IMR-90 (cell line): ENCODE data around the gene NKX6-2. TPM values are rescaled to one million over a fixed set of nuclear protein-coding genes. Genes with fewer than 3 reads are reported as not detected.

Source experiments
- ATAC-seq: fragments of 200-7000 bp; cut with Tn5 transposase; 2 replicates; pipeline ENCODE4 v1.9.1; 2020; ENCODE audit warnings: low read depth, mild to moderate bottlenecking, moderate library complexity
- BruUV-seq: library from RNA; stranded (reverse); fragments of 400-500 nt; replicated peaks from 2 replicates; lab custom pipeline; 2021; lab: Mats Ljungman, UMichigan
- CTCF ChIA-PET: fragments of 300-600 bp; formaldehyde crosslinking; extraction: SDS; loops from one replicate; lab custom pipeline; 2021; ENCODE audit warnings: antibody characterized with exemption; lab: Yijun Ruan, JAX
- POLR2A ChIA-PET: fragments of 300-600 bp; sonication (Branson Sonifier 250); formaldehyde crosslinking; loops from one replicate; lab custom pipeline; 2022; ENCODE audit warnings: antibody characterized with exemption; ENCODE audit not compliant: unreplicated experiment; lab: Charles Lee
- DNase-seq: peaks from one replicate; pipeline ENCODE4 v3.0.0; 2013
- H2AFZ ChIP-seq: replicated peaks from 2 replicates; pipeline ENCODE3; 2013; ENCODE audit warnings: low read length, mild to moderate bottlenecking; ENCODE audit not compliant: poor library complexity
- H2AK5ac ChIP-seq: 2 replicates; pipeline ENCODE4 v1.6.1; 2013; ENCODE audit warnings: low read depth, low read length, inconsistent platforms
- H2AK9ac ChIP-seq: replicated peaks from 2 replicates; pipeline ENCODE3; 2013; ENCODE audit warnings: mild to moderate bottlenecking, low read depth, low read length, moderate library complexity; ENCODE audit not compliant: poor library complexity
- H2BK120ac ChIP-seq: 2 replicates; pipeline ENCODE4 v1.6.1; 2013; ENCODE audit warnings: low read depth, low read length, inconsistent platforms
- H2BK15ac ChIP-seq: 3 replicates; pipeline ENCODE4 v1.6.1; 2013; ENCODE audit warnings: low read depth, low read length, inconsistent platforms
- H2BK20ac ChIP-seq: 2 replicates; pipeline ENCODE4 v1.6.1; 2013; ENCODE audit warnings: low read depth, mild to moderate bottlenecking, inconsistent platforms, low read length, moderate library complexity
- H2BK5ac ChIP-seq: 2 replicates; pipeline ENCODE4 v1.6.1; 2013; ENCODE audit warnings: mild to moderate bottlenecking, low read depth, low read length, inconsistent platforms; ENCODE audit not compliant: poor library complexity, severe bottlenecking
- H3K14ac ChIP-seq: replicated peaks from 2 replicates; pipeline ENCODE4 v1.6.1; 2013; ENCODE audit warnings: low read depth, low read length, inconsistent platforms
- H3K18ac ChIP-seq: 2 replicates; pipeline ENCODE4 v1.6.1; 2013; ENCODE audit warnings: low read depth, low read length, control low read depth
- H3K23ac ChIP-seq: 2 replicates; pipeline ENCODE4 v1.6.1; 2013; ENCODE audit warnings: low read depth, low read length, inconsistent platforms
- H3K27ac ChIP-seq: 2 replicates; pipeline ENCODE4 v1.5.1; 2013; ENCODE audit warnings: mild to moderate bottlenecking, control low read depth, low read length; ENCODE audit not compliant: insufficient read depth
- H3K27me3 ChIP-seq: 2 replicates; pipeline ENCODE4 v1.6.1; 2013; ENCODE audit warnings: low read length; ENCODE audit not compliant: control insufficient read depth, insufficient read depth
- H3K36me3 ChIP-seq: 2 replicates; pipeline ENCODE4 v1.6.1; 2013; ENCODE audit warnings: low read length, mixed read lengths; ENCODE audit not compliant: control insufficient read depth, insufficient read depth
- H3K4ac ChIP-seq: 2 replicates; pipeline ENCODE4 v1.6.1; 2013; ENCODE audit warnings: low read depth, low read length, inconsistent platforms
- H3K4me1 ChIP-seq: 2 replicates; pipeline ENCODE4 v1.6.1; 2013; ENCODE audit warnings: low read length, mixed read lengths; ENCODE audit not compliant: control insufficient read depth, insufficient read depth
- H3K4me2 ChIP-seq: 2 replicates; pipeline ENCODE4 v1.6.1; 2013; ENCODE audit warnings: low read depth, mild to moderate bottlenecking, control low read depth, low read length, moderate library complexity
- H3K4me3 ChIP-seq: 2 replicates; pipeline ENCODE4 v1.5.1; 2013; ENCODE audit warnings: low read depth, mild to moderate bottlenecking, control low read depth, low read length, moderate library complexity; ENCODE audit not compliant: insufficient read depth
- H3K56ac ChIP-seq: 2 replicates; pipeline ENCODE4 v1.6.1; 2013; ENCODE audit warnings: low read length, inconsistent platforms; ENCODE audit not compliant: insufficient read depth; ENCODE audit errors: extremely low read depth
- H3K79me1 ChIP-seq, 2 experiments: 2 replicates each; pipeline ENCODE4 v1.6.1; 2013; ENCODE audit warnings: low read length in 2 of 2, inconsistent platforms in 1 of 2, low read depth in 1 of 2
- H3K9ac ChIP-seq: 2 replicates; pipeline ENCODE4 v1.6.1; 2013; ENCODE audit warnings: low read depth, low read length, control low read depth
- H3K9me1 ChIP-seq: 2 replicates; pipeline ENCODE4 v1.6.1; 2013; ENCODE audit warnings: low read length, inconsistent platforms; ENCODE audit not compliant: insufficient read depth
- H3K9me3 ChIP-seq: 2 replicates; pipeline ENCODE4 v1.6.1; 2013; ENCODE audit warnings: low read length; ENCODE audit not compliant: control insufficient read depth, insufficient read depth
- H4K20me1 ChIP-seq: 2 replicates; pipeline ENCODE4 v1.6.1; 2013; ENCODE audit warnings: low read length, inconsistent platforms; ENCODE audit not compliant: insufficient read depth
- H4K5ac ChIP-seq: 2 replicates; pipeline ENCODE4 v1.6.1; 2013; ENCODE audit warnings: mild to moderate bottlenecking, low read depth, low read length, control low read depth
- H4K8ac ChIP-seq, 2 experiments: 2 replicates each; pipeline ENCODE4 v1.6.1; 2013; ENCODE audit warnings: low read depth in 2 of 2, low read length in 2 of 2, control low read depth in 1 of 2, inconsistent platforms in 1 of 2
- H4K91ac ChIP-seq: 2 replicates; pipeline ENCODE4 v1.6.1; 2013; ENCODE audit warnings: low read depth, low read length, inconsistent platforms; ENCODE audit not compliant: insufficient read depth
- BHLHE40 ChIP-seq: fragments of 150-350 bp; IDR thresholded peaks from 2 replicates; pipeline ENCODE4 v1.6.1; 2016; ENCODE audit warnings: mild to moderate bottlenecking, low read depth, low read length
- CHD1 ChIP-seq: IDR thresholded peaks from 2 replicates; pipeline ENCODE4 v1.6.1; 2012; ENCODE audit warnings: low read depth, low read length, improper control_type of control experiment
- ELK1 ChIP-seq: fragments of 150-350 bp; IDR thresholded peaks from 2 replicates; pipeline ENCODE4 v1.6.1; 2016; ENCODE audit warnings: low read depth, mild to moderate bottlenecking, low read length, moderate library complexity, borderline replicate concordance
- FOS ChIP-seq: fragments of 150-350 bp; IDR thresholded peaks from 2 replicates; pipeline ENCODE4 v1.6.1; 2016; ENCODE audit warnings: low read depth, low read length
- MAFK ChIP-seq: IDR thresholded peaks from 2 replicates; pipeline ENCODE4 v1.6.1; 2012; ENCODE audit warnings: low read depth, low read length, improper control_type of control experiment
- MAZ ChIP-seq: IDR thresholded peaks from 2 replicates; pipeline ENCODE4 v1.6.1; 2012; ENCODE audit warnings: low read depth, mild to moderate bottlenecking, low read length, improper control_type of control experiment, moderate library complexity, borderline replicate concordance
- NFE2L2 ChIP-seq: fragments of 150-350 bp; IDR thresholded peaks from 2 replicates; pipeline ENCODE4 v1.6.1; 2016; ENCODE audit warnings: low read depth, mild to moderate bottlenecking, low read length
- POLR2A ChIP-seq: IDR thresholded peaks from 2 replicates; pipeline ENCODE4 v1.6.1; 2012; ENCODE audit warnings: mild to moderate bottlenecking, low read depth, low read length
- RAD21 ChIP-seq: IDR thresholded peaks from 2 replicates; pipeline ENCODE4 v1.6.1; 2012; ENCODE audit warnings: low read length, improper control_type of control experiment
- RCOR1 ChIP-seq: IDR thresholded peaks from 2 replicates; pipeline ENCODE4 v1.6.1; 2012; ENCODE audit warnings: mild to moderate bottlenecking, low read length, improper control_type of control experiment; ENCODE audit not compliant: insufficient replicate concordance
- RFX5 ChIP-seq: IDR thresholded peaks from 2 replicates; pipeline ENCODE4 v1.8.0; 2012; ENCODE audit warnings: low read depth, mild to moderate bottlenecking, low read length, moderate library complexity
- SMC3 ChIP-seq: fragments of 150-350 bp; IDR thresholded peaks from 2 replicates; pipeline ENCODE4 v1.6.1; 2016; ENCODE audit warnings: low read depth, mild to moderate bottlenecking, antibody characterized with exemption, low read length, moderate library complexity
- USF2 ChIP-seq: fragments of 150-350 bp; IDR thresholded peaks from 2 replicates; pipeline ENCODE4 v1.6.1; 2017; ENCODE audit warnings: mild to moderate bottlenecking, antibody characterized with exemption, low read length, low read depth
- WGBS, 2 experiments: methylation state at CpG; one replicate each; pipeline versions ENCODE4 v1.1.5 to v1.1.7; 2013; ENCODE audit warnings: missing lambda C conversion rate in 2 of 2; ENCODE audit not compliant: insufficient read length in 1 of 2; ENCODE audit errors: extremely low coverage in 2 of 2; 5-methylcytosine and 5-hydroxymethylcytosine counted together
- dilution Hi-C: fragments of 300-500 bp; cut with HindIII; formaldehyde crosslinking; loops from one replicate; pipeline ENCODE4 v1.14.3; 2018; ENCODE audit warnings: low sequenced_read_pairs; ENCODE audit not compliant: unreplicated experiment
- in situ Hi-C: fragments of 300-500 bp; cut with MboI; formaldehyde crosslinking; loops from 3 replicates; pipeline ENCODE4 v1.14.3; 2019; ENCODE audit warnings: low sequenced_read_pairs, inconsistent platforms, mixed read lengths
- intact Hi-C: fragments of 100-400 bp; cut with micrococcal nuclease; formaldehyde crosslinking; loops from 2 replicates; pipeline ENCODE4 v1.10.0; 2022
- polyA plus RNA-seq, 3 experiments: library from polyadenylated mRNA; depleted of rRNA; stranded (reverse); fragments of >200 nt; gene quantifications; 2 replicates each; pipeline ENCODE4 v1.2.3, GENCODE V29; 2012; ENCODE audit warnings: low replicate concordance in 1 of 3
- total RNA-seq: library from RNA; depleted of rRNA; stranded (reverse); fragments of >200 nt; gene quantifications from 2 replicates; pipeline ENCODE4 v1.2.3, GENCODE V29; 2012

Gene NKX6-2
- total and polyA plus RNA-seq, 2 of the 4 experiments (the other 2 are of a cell fraction): not detected

GRCh38 chr10:132776186-132776585 is 9.8 kb downstream of the NKX6-2 start:
- H3K27me3 ChIP-seq: no peaks in the 10 kb centered on the region
- no peaks in the 10 kb centered on the region for H3K79me1 ChIP-seq
- WGBS, 2 experiments: 96% methylated on average over 10 of the region's 18 CpGs; no CpG with 5 or more reads in 1 of the 2 experiments
- no peak overlapping the region for H2AK9ac ChIP-seq
- ChIA-PET CTCF (no interaction called here), POLR2A (no interaction called here)
- no peaks in the 10 kb centered on the region for H3K4me1 ChIP-seq
- no peak overlapping the region for H3K23ac ChIP-seq
- TF ChIP-seq RFX5 (no peak), MAFK (no peak), ELK1 (no peak), BHLHE40 (no peak), MAZ (no peak), CHD1 (no peak), SMC3 (no peak), USF2 (no peak), FOS (no peak), RCOR1 (no peak), NFE2L2 (no peak), POLR2A (no peak), RAD21 (no peak)
- no peak overlapping the region for H4K8ac ChIP-seq
- no TSS peak for BruUV-seq
- in situ Hi-C loops (loop anchor here (10.0 kb wide), 1 partner anchor 121 kb away; no protein-coding TSS in a partner anchor), intact Hi-C loops (no loop called here), dilution Hi-C loops (no loop called here)
- H2BK20ac ChIP-seq: no peak overlapping the region
- no peak overlapping the region for H2BK120ac ChIP-seq
- no peak overlapping the region for H3K14ac ChIP-seq
- H3K27ac ChIP-seq: no peak overlapping the region
- no peak overlapping the region for H3K4me3 ChIP-seq
- no peak overlapping the region for H3K4ac ChIP-seq
- ATAC-seq: no peak
- no peak overlapping the region for H2AFZ ChIP-seq
- no peak overlapping the region for H3K18ac ChIP-seq
- no peak overlapping the region for H3K56ac ChIP-seq
- no peaks in the 10 kb centered on the region for H3K9me3 ChIP-seq
- no peak overlapping the region for H2BK15ac ChIP-seq
- H4K91ac ChIP-seq: no peak overlapping the region
- no peaks in the 10 kb centered on the region for H3K9me1 ChIP-seq
- H2BK5ac ChIP-seq: no peak overlapping the region
- no peak overlapping the region for H3K4me2 ChIP-seq
- H3K9ac ChIP-seq: no peak overlapping the region
- DNase-seq: no peak
- peaks cover 3% of the 10 kb centered on the region; the same call in 1 of the 2 replicates for H4K20me1 ChIP-seq
- H3K36me3 ChIP-seq: peaks cover 1% of the 10 kb centered on the region; the same call in 1 of the 2 replicates
- H2AK5ac ChIP-seq: no peak overlapping the region
- no peak overlapping the region for H4K5ac ChIP-seq
